Measurements from ENCODE around the gene GLI3. TPM values are rescaled to one million over a fixed set of nuclear protein-coding genes. Genes with fewer than 3 reads are reported as not detected.

Gene GLI3
- total RNA-seq, 2 donors from 2014 or later: 3.4 to 6.6 TPM

- Histone ChIP-seq H3K27ac (no peak overlapping the region), H3K4me3 (no peak overlapping the region), H3K27me3 (replicated peaks; ENCODE audit: insufficient read depth) (no peaks in the 10 kb centered on the region), H3K4me1 (ENCODE audit: control insufficient read depth in 1 of 2, low read depth in 2 of 2) (no peaks in the 10 kb centered on the region), H3K36me3 (no peaks in the 10 kb centered on the region), H3K9me3 (no peaks in the 10 kb centered on the region)
- DNase-seq (ENCODE audit: low spot score): no peak
- no peak for ATAC-seq (ENCODE audit: insufficient number of reproducible peaks, low FRiP score, low read depth)
- TF ChIP-seq CTCF (IDR thresholded peaks at IDR 0.05): no peak
Observed at GRCh38 chr7:42020061-42020460, 216.9 kb downstream of the GLI3 start.

GRCh38 chr7:42017349-42017986 is 219.5 kb downstream of the GLI3 start:
- Histone ChIP-seq H3K4me3 (no peak overlapping the region), H3K9me3 (no peaks in the 10 kb centered on the region), H3K36me3 (no peaks in the 10 kb centered on the region), H3K27ac (no peak overlapping the region), H3K4me1 (ENCODE audit: control insufficient read depth in 1 of 2, low read depth in 2 of 2) (no peaks in the 10 kb centered on the region), H3K27me3 (replicated peaks; ENCODE audit: insufficient read depth) (no peaks in the 10 kb centered on the region)
- ATAC-seq (ENCODE audit: insufficient number of reproducible peaks, low FRiP score, low read depth): no peak
- no peak for TF ChIP-seq CTCF (IDR thresholded peaks at IDR 0.05)
- no peak for DNase-seq (ENCODE audit: low spot score)

GRCh38 chr7:42016517-42016916 is 220.5 kb downstream of the GLI3 start:
- no peak for TF ChIP-seq CTCF (IDR thresholded peaks at IDR 0.05)
- no peak for DNase-seq (ENCODE audit: low spot score)
- Histone ChIP-seq H3K27me3 (replicated peaks; ENCODE audit: insufficient read depth) (no peaks in the 10 kb centered on the region), H3K36me3 (no peaks in the 10 kb centered on the region), H3K4me3 (no peak overlapping the region), H3K4me1 (ENCODE audit: control insufficient read depth in 1 of 2, low read depth in 2 of 2) (no peaks in the 10 kb centered on the region), H3K9me3 (no peaks in the 10 kb centered on the region), H3K27ac (no peak overlapping the region)
- no peak for ATAC-seq (ENCODE audit: insufficient number of reproducible peaks, low FRiP score, low read depth)

- Histone ChIP-seq H3K27me3 (replicated peaks; ENCODE audit: insufficient read depth) (no peaks in the 10 kb centered on the region), H3K36me3 (no peaks in the 10 kb centered on the region), H3K27ac (no peak overlapping the region), H3K9me3 (no peaks in the 10 kb centered on the region), H3K4me3 (no peak overlapping the region), H3K4me1 (ENCODE audit: control insufficient read depth in 1 of 2, low read depth in 2 of 2) (no peaks in the 10 kb centered on the region)
- no peak for ATAC-seq (ENCODE audit: insufficient number of reproducible peaks, low FRiP score, low read depth)
- DNase-seq (ENCODE audit: low spot score): no peak
- TF ChIP-seq CTCF (IDR thresholded peaks at IDR 0.05): peak; percentile 56
Observed at GRCh38 chr7:42014625-42015618, 222.1 kb downstream of the GLI3 start.

GRCh38 chr7:42012786-42013360 is 224.1 kb downstream of the GLI3 start:
- ATAC-seq (ENCODE audit: insufficient number of reproducible peaks, low FRiP score, low read depth): no peak
- TF ChIP-seq CTCF (IDR thresholded peaks at IDR 0.05): no peak
- no peaks in the 10 kb centered on the region for H3K36me3 ChIP-seq
- DNase-seq (ENCODE audit: low spot score): no peak
- H3K27me3 ChIP-seq (replicated peaks; ENCODE audit: insufficient read depth): no peaks in the 10 kb centered on the region
- no peaks in the 10 kb centered on the region for H3K9me3 ChIP-seq
- H3K4me3 ChIP-seq: no peak overlapping the region
- no peaks in the 10 kb centered on the region for H3K4me1 ChIP-seq (ENCODE audit: control insufficient read depth in 1 of 2, low read depth in 2 of 2)
- H3K27ac ChIP-seq: no peak overlapping the region

Measured in thoracic aorta (tissue), 2 donors.